KMS-11 (cell line): ENCODE data around the gene TPRN.

ENCODE experiments used
- H2AFZ ChIP-seq: fragments of 200-600 bp; sonication (generic); 2 replicates; pipeline ENCODE4 v1.6.1; 2016; ENCODE audit warnings: antibody characterized with exemption, mixed run types, low read depth
- H3K27ac ChIP-seq: fragments of 200-600 bp; sonication (generic); 2 replicates; pipeline ENCODE4 v1.6.1; 2016; ENCODE audit warnings: mild to moderate bottlenecking, mixed run types
- H3K27me3 ChIP-seq: fragments of 200-600 bp; sonication (generic); 2 replicates; pipeline ENCODE4 v1.6.1; 2017; ENCODE audit warnings: mild to moderate bottlenecking, low read depth, mixed run types, moderate library complexity; ENCODE audit not compliant: insufficient read depth
- H3K36me3 ChIP-seq: fragments of 200-600 bp; sonication (generic); 2 replicates; pipeline ENCODE4 v1.6.1; 2017; ENCODE audit warnings: mild to moderate bottlenecking, mixed run types; ENCODE audit not compliant: insufficient read depth
- H3K4me1 ChIP-seq: fragments of 200-600 bp; sonication (generic); 2 replicates; pipeline ENCODE4 v1.6.1; 2016; ENCODE audit warnings: mild to moderate bottlenecking, low read depth, mixed run types; ENCODE audit not compliant: poor library complexity, severe bottlenecking
- H3K4me2 ChIP-seq: fragments of 200-600 bp; sonication (generic); 2 replicates; pipeline ENCODE4 v1.7.0; 2016; ENCODE audit warnings: mild to moderate bottlenecking, mixed run types
- H3K4me3 ChIP-seq: fragments of 200-600 bp; sonication (generic); IDR thresholded peaks from 2 replicates; pipeline ENCODE4 v1.6.1; 2017; ENCODE audit warnings: low read depth, low read length, mixed read lengths; ENCODE audit not compliant: insufficient read depth
- H3K79me2 ChIP-seq: fragments of 200-600 bp; sonication (generic); 2 replicates; pipeline ENCODE4 v1.6.1; 2016; ENCODE audit warnings: low read depth, mixed run types; ENCODE audit not compliant: insufficient read depth
- H3K9ac ChIP-seq: fragments of 200-600 bp; sonication (generic); 2 replicates; pipeline ENCODE4 v1.6.1; 2016; ENCODE audit warnings: mild to moderate bottlenecking, mixed run types
- H4K20me1 ChIP-seq: fragments of 200-600 bp; sonication (generic); 2 replicates; pipeline ENCODE4 v1.6.1; 2016; ENCODE audit warnings: mild to moderate bottlenecking, mixed run types; ENCODE audit not compliant: insufficient read depth
- TF ChIP-seq, protein P1 (sequence below): fragments of 200-600 bp; sonication (generic); conservative IDR thresholded peaks from 2 replicates; pipeline ENCODE4 v1.6.1; 2017; ENCODE audit warnings: low read depth, mild to moderate bottlenecking, antibody characterized with exemption, low read length, moderate library complexity, mixed read lengths

Gene TPRN

DNA sequence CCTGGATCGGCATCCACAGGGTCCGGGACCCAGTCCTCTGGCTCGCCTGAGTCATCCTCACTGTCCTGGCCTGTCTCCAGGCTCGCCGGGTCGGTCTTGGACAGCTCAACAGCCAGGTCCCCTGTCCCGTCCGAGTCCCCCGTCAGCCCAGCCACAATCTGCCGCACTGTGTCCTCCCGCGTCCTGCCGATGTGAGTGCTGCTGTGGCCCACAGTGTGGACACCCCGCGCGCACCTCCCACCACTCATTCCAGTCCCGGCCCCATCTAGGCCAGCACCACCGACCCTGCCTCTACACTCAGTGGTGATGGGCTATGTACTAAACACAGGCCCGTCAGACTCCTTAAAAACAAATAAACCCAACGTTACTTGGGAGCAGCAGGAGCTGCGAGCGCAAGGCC, 18.9 kb downstream of the TPRN start:
- Histone ChIP-seq H3K36me3 (no peaks in the 10 kb centered on the region), H3K4me2 (no peak overlapping the region), H3K9ac (no peak overlapping the region), H3K27ac (no peak overlapping the region), H2AFZ (no peak overlapping the region), H3K4me3 (no peak overlapping the region), H3K27me3 (no peaks in the 10 kb centered on the region), H3K4me1 (peaks cover 3% of the 10 kb centered on the region), H3K79me2 (peaks cover 5% of the 10 kb centered on the region; the same call in 1 of the 2 replicates), H4K20me1 (no peaks in the 10 kb centered on the region)
- TF ChIP-seq, protein P1, sequence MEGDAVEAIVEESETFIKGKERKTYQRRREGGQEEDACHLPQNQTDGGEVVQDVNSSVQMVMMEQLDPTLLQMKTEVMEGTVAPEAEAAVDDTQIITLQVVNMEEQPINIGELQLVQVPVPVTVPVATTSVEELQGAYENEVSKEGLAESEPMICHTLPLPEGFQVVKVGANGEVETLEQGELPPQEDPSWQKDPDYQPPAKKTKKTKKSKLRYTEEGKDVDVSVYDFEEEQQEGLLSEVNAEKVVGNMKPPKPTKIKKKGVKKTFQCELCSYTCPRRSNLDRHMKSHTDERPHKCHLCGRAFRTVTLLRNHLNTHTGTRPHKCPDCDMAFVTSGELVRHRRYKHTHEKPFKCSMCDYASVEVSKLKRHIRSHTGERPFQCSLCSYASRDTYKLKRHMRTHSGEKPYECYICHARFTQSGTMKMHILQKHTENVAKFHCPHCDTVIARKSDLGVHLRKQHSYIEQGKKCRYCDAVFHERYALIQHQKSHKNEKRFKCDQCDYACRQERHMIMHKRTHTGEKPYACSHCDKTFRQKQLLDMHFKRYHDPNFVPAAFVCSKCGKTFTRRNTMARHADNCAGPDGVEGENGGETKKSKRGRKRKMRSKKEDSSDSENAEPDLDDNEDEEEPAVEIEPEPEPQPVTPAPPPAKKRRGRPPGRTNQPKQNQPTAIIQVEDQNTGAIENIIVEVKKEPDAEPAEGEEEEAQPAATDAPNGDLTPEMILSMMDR = no peak

- no peaks in the 10 kb centered on the region for H3K36me3 ChIP-seq
- no peak overlapping the region for H3K4me3 ChIP-seq
- H3K4me2 ChIP-seq = no peak overlapping the region
- no peak overlapping the region for H3K9ac ChIP-seq
- no peaks in the 10 kb centered on the region for H3K79me2 ChIP-seq
- no peak overlapping the region for H3K27ac ChIP-seq
- TF ChIP-seq, protein P1 = no peak
- no peaks in the 10 kb centered on the region for H4K20me1 ChIP-seq
- H3K4me1 ChIP-seq = no peaks in the 10 kb centered on the region
- no peak overlapping the region for H2AFZ ChIP-seq
- no peaks in the 10 kb centered on the region for H3K27me3 ChIP-seq
These were observed 20.1 kb downstream of the TPRN start for GRCh38 chr9:137180491-137180890.

GRCh38 chr9:137179761-137180160, 20.8 kb downstream of the TPRN start:
- TF ChIP-seq, protein P1 = no peak
- Histone ChIP-seq H3K36me3 (no peaks in the 10 kb centered on the region), H3K9ac (no peak overlapping the region), H3K4me3 (no peak overlapping the region), H3K27me3 (no peaks in the 10 kb centered on the region), H4K20me1 (no peaks in the 10 kb centered on the region), H3K79me2 (no peaks in the 10 kb centered on the region), H3K27ac (no peak overlapping the region), H3K4me1 (no peaks in the 10 kb centered on the region), H3K4me2 (no peak overlapping the region), H2AFZ (no peak overlapping the region)

GRCh38 chr9:137178939-137179630, 21.5 kb downstream of the TPRN start:
- Histone ChIP-seq H3K4me1 (peaks cover 4% of the 10 kb centered on the region), H3K27ac (no peak overlapping the region), H3K4me2 (no peak overlapping the region), H3K4me3 (no peak overlapping the region), H3K36me3 (no peaks in the 10 kb centered on the region), H3K79me2 (no peaks in the 10 kb centered on the region), H3K27me3 (no peaks in the 10 kb centered on the region), H3K9ac (no peak overlapping the region), H4K20me1 (no peaks in the 10 kb centered on the region), H2AFZ (no peak overlapping the region)
- TF ChIP-seq, protein P1 = no peak
